ENCODE measurements around the gene SEC31A. TPM values are rescaled to one million over a fixed set of nuclear protein-coding genes. Genes with fewer than 3 reads are reported as not detected.

Gene SEC31A
- total and polyA plus RNA-seq, 12 donors = 137 to 355 (median 205) TPM

- DNase-seq = peak in 1 of 7 donors; percentile 47
- 40 to 51% (median 45%) methylated on average over 7 of the region's 7 CpGs for WGBS, 4 donors
- H3K36me3 ChIP-seq (replicated peaks in 1 of 2) = no peaks in the 10 kb centered on the region
- no peak overlapping the region for H3K4me3 ChIP-seq
- TF ChIP-seq CTCF (IDR thresholded peaks at IDR 0.05) (no peak), POLR2A (IDR thresholded peaks at IDR 0.05) (no peak)
- peak overlapping the region in 1 of 5 donors; percentile 5 for H3K27ac ChIP-seq
- intact Hi-C loops (cut with DNase I) = no loop called here
- H3K4me1 ChIP-seq (replicated peaks in 1 of 2) = peaks cover 52 to 74% of the 10 kb centered on the region in 2 donors
- no peaks in the 10 kb centered on the region for H3K27me3 ChIP-seq
- H3K9me3 ChIP-seq (replicated peaks in 1 of 3) = no peaks in the 10 kb centered on the region
Measured at GRCh38 chr4:82789025-82789776, 101.8 kb downstream of the SEC31A start.

GRCh38 chr4:82787342-82787741 is 103.6 kb downstream of the SEC31A start:
- 55 to 65% (median 58%) methylated on average over 4 of the region's 4 CpGs for WGBS, 4 donors
- peak in 6 of 7 donors; percentile 36 to 63 (median 53) for DNase-seq

GRCh38 chr4:82786828-82787227 is 104.1 kb downstream of the SEC31A start:
- Histone ChIP-seq H3K36me3 (replicated peaks in 1 of 2) (no peaks in the 10 kb centered on the region), H3K4me1 (replicated peaks in 1 of 2) (peaks cover 29 to 59% of the 10 kb centered on the region in 2 donors), H3K4me3 (no peak overlapping the region), H3K27ac (peak overlapping the region in 1 of 5 donors; percentile 22), H3K9me3 (replicated peaks in 1 of 3) (no peaks in the 10 kb centered on the region), H3K27me3 (no peaks in the 10 kb centered on the region)
- no peak for TF ChIP-seq POLR2A (IDR thresholded peaks at IDR 0.05)
- 56 to 84% (median 77%) methylated on average over 4 of the region's 4 CpGs for WGBS, 4 donors
- intact Hi-C loops (cut with DNase I) = no loop called here
- peak in 1 of 7 donors; percentile 33 for DNase-seq

More at GRCh38 chr4:82787342-82787741, 103.6 kb downstream of the SEC31A start:
- Histone ChIP-seq H3K27ac (peak overlapping the region in 3 of 5 donors; percentile 6 to 32 (median 10)), H3K9me3 (replicated peaks in 1 of 3) (no peaks in the 10 kb centered on the region), H3K4me1 (replicated peaks in 1 of 2) (peaks cover 35 to 64% of the 10 kb centered on the region in 2 donors), H3K36me3 (replicated peaks in 1 of 2) (no peaks in the 10 kb centered on the region), H3K27me3 (no peaks in the 10 kb centered on the region), H3K4me3 (no peak overlapping the region)
- intact Hi-C loops (cut with DNase I) = no loop called here
- no peak for TF ChIP-seq CTCF (IDR thresholded peaks at IDR 0.05)
- no peak for TF ChIP-seq POLR2A (IDR thresholded peaks at IDR 0.05)

- intact Hi-C loops (cut with DNase I) = no loop called here
- TF ChIP-seq POLR2A (IDR thresholded peaks at IDR 0.05) = no peak
- no peak for TF ChIP-seq CTCF (IDR thresholded peaks at IDR 0.05)
- Histone ChIP-seq H3K9me3 (replicated peaks in 1 of 3) (no peaks in the 10 kb centered on the region), H3K4me1 (replicated peaks in 1 of 2) (peaks cover 33 to 64% of the 10 kb centered on the region in 2 donors), H3K27me3 (no peaks in the 10 kb centered on the region), H3K36me3 (replicated peaks in 1 of 2) (no peaks in the 10 kb centered on the region), H3K27ac (peak overlapping the region in 3 of 5 donors; percentile 6 to 59 (median 43)), H3K4me3 (no peak overlapping the region)
- DNase-seq = peak in 4 of 7 donors; percentile 41 to 52 (median 48)
- 27 to 43% (median 34%) methylated on average over 5 of the region's 5 CpGs for WGBS, 4 donors
Measured at GRCh38 chr4:82785611-82786400, 105.1 kb downstream of the SEC31A start.

All from adrenal gland (tissue), 12 donors.